OCI-LY3 (cell line): ENCODE results near the gene LRP6.

Experiments
- H2AFZ ChIP-seq: fragments of 200-600, 300-600 bp; shearing (Covaris generic); 2 replicates; pipeline ENCODE4 v1.6.0; 2014; ENCODE audit warnings: antibody characterized with exemption, low read depth, low read length
- H3K27ac ChIP-seq: fragments of 200-600, 300-600 bp; sonication (generic); 2 replicates; pipeline ENCODE4 v1.5.1; 2014; ENCODE audit warnings: mild to moderate bottlenecking, low read length, moderate library complexity, mixed read lengths
- H3K27me3 ChIP-seq: fragments of 200-600, 300-600 bp; sonication (generic); 2 replicates; pipeline ENCODE4 v1.6.1; 2014; ENCODE audit warnings: low read depth, low read length, mixed read lengths
- H3K36me3 ChIP-seq: fragments of 200-600, 300-600 bp; sonication (generic); replicated peaks from 2 replicates; pipeline ENCODE3; 2014; ENCODE audit warnings: low read depth, low read length, mixed read lengths
- H3K4me1 ChIP-seq: fragments of 300-600, 200-600 bp; sonication (generic); 2 replicates; pipeline ENCODE4 v1.6.1; 2014; ENCODE audit warnings: low read length, mixed read lengths
- H3K4me2 ChIP-seq: fragments of 200-600, 300-600 bp; sonication (generic); 2 replicates; pipeline ENCODE4 v1.6.1; 2014; ENCODE audit warnings: low read length, mixed read lengths
- H3K4me3 ChIP-seq: fragments of 300-600, 200-600 bp; sonication (generic); 2 replicates; pipeline ENCODE4 v1.5.1; 2014; ENCODE audit warnings: antibody characterized with exemption, mild to moderate bottlenecking, low read length, moderate library complexity
- H3K79me2 ChIP-seq: fragments of 300-600, 200-600 bp; shearing (Covaris generic); 2 replicates; pipeline ENCODE4 v1.6.1; 2014; ENCODE audit warnings: mild to moderate bottlenecking, low read length, mixed read lengths
- H3K9ac ChIP-seq: fragments of 300-600, 200-600 bp; shearing (Covaris generic); 2 replicates; pipeline ENCODE4 v1.6.0; 2014; ENCODE audit warnings: mild to moderate bottlenecking, low read length, moderate library complexity
- H3K9me3 ChIP-seq: fragments of 200-600, 300-600 bp; shearing (Covaris generic); 2 replicates; pipeline ENCODE4 v1.6.1; 2014; ENCODE audit warnings: low read length, mixed read lengths; ENCODE audit not compliant: insufficient read depth
- H4K20me1 ChIP-seq: fragments of 200-600, 300-600 bp; sonication (generic); 2 replicates; pipeline ENCODE4 v1.6.1; 2016; ENCODE audit warnings: low read length, mixed read lengths; ENCODE audit not compliant: insufficient read depth
- CTCF ChIP-seq: fragments of 200-600, 300-600 bp; sonication (generic); IDR thresholded peaks from 2 replicates; pipeline ENCODE4 v1.5.1; 2014; ENCODE audit warnings: antibody characterized with exemption, low read length, low read depth
- EZH2phosphoT487 ChIP-seq: fragments of 200-600 bp; shearing (Covaris generic); IDR thresholded peaks from 2 replicates; pipeline ENCODE4 v1.6.1; 2018; ENCODE audit warnings: antibody characterized with exemption, mixed run types, low read depth

The LRP6 gene

GRCh38 chr12:12180575-12180974 lies 86.3 kb downstream of the LRP6 start:
- Histone ChIP-seq H3K27me3 (no peaks in the 10 kb centered on the region), H3K4me2 (no peak overlapping the region), H3K4me1 (peaks cover 21% of the 10 kb centered on the region), H2AFZ (no peak overlapping the region), H3K9ac (no peak overlapping the region), H3K9me3 (no peaks in the 10 kb centered on the region), H3K36me3 (peaks cover 2% of the 10 kb centered on the region), H3K79me2 (no peaks in the 10 kb centered on the region), H4K20me1 (no peaks in the 10 kb centered on the region), H3K27ac (no peak overlapping the region), H3K4me3 (no peak overlapping the region)
- TF ChIP-seq EZH2phosphoT487, result no peak
- no peak for TF ChIP-seq CTCF

- no peak overlapping the region for H3K4me2 ChIP-seq
- H3K79me2 ChIP-seq, result no peaks in the 10 kb centered on the region
- no peak overlapping the region for H2AFZ ChIP-seq
- no peak for TF ChIP-seq EZH2phosphoT487
- H3K9ac ChIP-seq, result no peak overlapping the region
- H4K20me1 ChIP-seq, result no peaks in the 10 kb centered on the region
- no peak overlapping the region for H3K27ac ChIP-seq
- H3K4me3 ChIP-seq, result no peak overlapping the region
- H3K36me3 ChIP-seq, result peaks cover 2% of the 10 kb centered on the region
- H3K27me3 ChIP-seq, result no peaks in the 10 kb centered on the region
- peaks cover 21% of the 10 kb centered on the region for H3K4me1 ChIP-seq
- H3K9me3 ChIP-seq, result no peaks in the 10 kb centered on the region
These were observed 86.7 kb downstream of the LRP6 start for GRCh38 chr12:12180136-12180535.

- H3K9me3 ChIP-seq, result no peaks in the 10 kb centered on the region
- no peak overlapping the region for H2AFZ ChIP-seq
- TF ChIP-seq CTCF (no peak), EZH2phosphoT487 (no peak)
- no peaks in the 10 kb centered on the region for H3K27me3 ChIP-seq
- H3K4me3 ChIP-seq, result no peak overlapping the region
- H3K36me3 ChIP-seq, result peaks cover 2% of the 10 kb centered on the region
- H3K79me2 ChIP-seq, result no peaks in the 10 kb centered on the region
- H3K27ac ChIP-seq, result no peak overlapping the region
- H3K4me2 ChIP-seq, result no peak overlapping the region
- H3K4me1 ChIP-seq, result peaks cover 25% of the 10 kb centered on the region
- H4K20me1 ChIP-seq, result no peaks in the 10 kb centered on the region
- no peak overlapping the region for H3K9ac ChIP-seq
These were observed 88.3 kb downstream of the LRP6 start for GRCh38 chr12:12178559-12178958.

- H3K9ac ChIP-seq, result no peak overlapping the region
These were observed 90.4 kb downstream of the LRP6 start for GRCh38 chr12:12176402-12176801.

More at GRCh38 chr12:12176402-12176801, 90.4 kb downstream of the LRP6 start:
- no peaks in the 10 kb centered on the region for H3K79me2 ChIP-seq
- H2AFZ ChIP-seq, result no peak overlapping the region
- no peaks in the 10 kb centered on the region; the same call in none of the 2 replicates for H4K20me1 ChIP-seq
- H3K4me2 ChIP-seq, result peak overlapping the region; percentile 50
- no peak overlapping the region for H3K4me3 ChIP-seq
- H3K4me1 ChIP-seq, result peaks cover 44% of the 10 kb centered on the region
- TF ChIP-seq CTCF (no peak), EZH2phosphoT487 (no peak)
- no peaks in the 10 kb centered on the region for H3K9me3 ChIP-seq
- H3K27ac ChIP-seq, result no peak overlapping the region
- peaks cover 3% of the 10 kb centered on the region; the same call in 1 of the 2 replicates for H3K27me3 ChIP-seq
- H3K36me3 ChIP-seq, result peaks cover 2% of the 10 kb centered on the region
